Endodermal cell (in vitro differentiated cells): ENCODE data around the gene FNDC3A. TPM values are rescaled to one million over a fixed set of nuclear protein-coding genes. Genes with fewer than 3 reads are reported as not detected.
"Not testable (repeated sequence)": the region's sequence is repeated elsewhere in the genome, so short reads cannot be mapped to it uniquely, and the experiment has no call there.

Source experiments
- DNase-seq: peaks from one replicate; pipeline ENCODE4 v3.0.0-alpha.2; 2017
- H3K27ac ChIP-seq: 2 replicates; pipeline ENCODE4 v1.5.1; 2013; ENCODE audit warnings: mild to moderate bottlenecking, low read depth, low read length, moderate library complexity
- H3K27me3 ChIP-seq: 2 replicates; pipeline ENCODE4 v1.6.1; 2013; ENCODE audit warnings: mild to moderate bottlenecking, low read length, moderate library complexity; ENCODE audit not compliant: insufficient read depth, control insufficient read depth, poor library complexity, severe bottlenecking
- H3K36me3 ChIP-seq: 2 replicates; pipeline ENCODE4 v1.7.0; 2013; ENCODE audit warnings: mild to moderate bottlenecking, low read length, moderate library complexity; ENCODE audit not compliant: control insufficient read depth, insufficient read depth
- H3K4me1 ChIP-seq: one replicate; pipeline ENCODE4 v1.7.0; 2013; ENCODE audit warnings: low read length; ENCODE audit not compliant: control insufficient read depth, insufficient read depth
- H3K4me3 ChIP-seq: 2 replicates; pipeline ENCODE4 v1.5.1; 2013; ENCODE audit warnings: mild to moderate bottlenecking, low read length, moderate library complexity
- H3K9ac ChIP-seq: 2 replicates; pipeline ENCODE4 v1.6.1; 2013; ENCODE audit warnings: mild to moderate bottlenecking, low read length, moderate library complexity; ENCODE audit not compliant: poor library complexity, severe bottlenecking; ENCODE audit errors: extremely low read depth
- H3K9me3 ChIP-seq: 2 replicates; pipeline ENCODE4 v1.6.1; 2013; ENCODE audit warnings: mild to moderate bottlenecking, low read length, moderate library complexity; ENCODE audit not compliant: control insufficient read depth
- H3K27ac Mint-ChIP-seq: 2 replicates; pipeline ENCODE4 v1.8.0; 2020; ENCODE audit warnings: mixed read lengths
- H3K27me3 Mint-ChIP-seq: 2 replicates; pipeline ENCODE4 v1.8.0; 2021; ENCODE audit warnings: mild to moderate bottlenecking, mixed read lengths; ENCODE audit not compliant: insufficient read depth
- H3K36me3 Mint-ChIP-seq: 2 replicates; pipeline ENCODE4 v1.8.0; 2020; ENCODE audit warnings: low read depth, mixed read lengths
- H3K4me1 Mint-ChIP-seq: 2 replicates; pipeline ENCODE4 v1.8.0; 2020; ENCODE audit warnings: mixed read lengths
- H3K4me3 Mint-ChIP-seq: 2 replicates; pipeline ENCODE4 v1.8.0; 2020; ENCODE audit warnings: mild to moderate bottlenecking, moderate library complexity, mixed read lengths
- H3K9me3 Mint-ChIP-seq: 2 replicates; pipeline ENCODE4 v1.8.0; 2020; ENCODE audit warnings: mild to moderate bottlenecking, mixed read lengths
- WGBS, 2 experiments: methylation state at CpG; one replicate each; pipeline versions ENCODE4 v1.1.5 to v1.1.7; 2013; ENCODE audit warnings: missing lambda C conversion rate in 2 of 2, mixed read lengths in 1 of 2; ENCODE audit not compliant: insufficient coverage in 1 of 2, insufficient read length in 1 of 2; 5-methylcytosine and 5-hydroxymethylcytosine counted together
- total RNA-seq, 2 donors: library from RNA; stranded (reverse); fragmentation: NEBNext Ultra II Directional in 1 of 2; extraction: Animal tissue kit (Norgen Biotek cat#: 25700) in 1 of 2; gene quantifications; 2 replicates in 1 of 2; 3 replicates in 1 of 2; pipeline ENCODE4 v1.2.1, GENCODE V29; 2021
- TF ChIP-seq, protein P1 (sequence below): fragments of 200-600 bp; sonication (generic); conservative IDR thresholded peaks from 2 replicates; pipeline ENCODE4 v1.5.0; 2021; ENCODE audit warnings: antibody characterized with exemption, mild to moderate bottlenecking

The FNDC3A gene
- total RNA-seq, 2 donors from 2014 or later = 42.2 to 42.8 TPM

DNA sequence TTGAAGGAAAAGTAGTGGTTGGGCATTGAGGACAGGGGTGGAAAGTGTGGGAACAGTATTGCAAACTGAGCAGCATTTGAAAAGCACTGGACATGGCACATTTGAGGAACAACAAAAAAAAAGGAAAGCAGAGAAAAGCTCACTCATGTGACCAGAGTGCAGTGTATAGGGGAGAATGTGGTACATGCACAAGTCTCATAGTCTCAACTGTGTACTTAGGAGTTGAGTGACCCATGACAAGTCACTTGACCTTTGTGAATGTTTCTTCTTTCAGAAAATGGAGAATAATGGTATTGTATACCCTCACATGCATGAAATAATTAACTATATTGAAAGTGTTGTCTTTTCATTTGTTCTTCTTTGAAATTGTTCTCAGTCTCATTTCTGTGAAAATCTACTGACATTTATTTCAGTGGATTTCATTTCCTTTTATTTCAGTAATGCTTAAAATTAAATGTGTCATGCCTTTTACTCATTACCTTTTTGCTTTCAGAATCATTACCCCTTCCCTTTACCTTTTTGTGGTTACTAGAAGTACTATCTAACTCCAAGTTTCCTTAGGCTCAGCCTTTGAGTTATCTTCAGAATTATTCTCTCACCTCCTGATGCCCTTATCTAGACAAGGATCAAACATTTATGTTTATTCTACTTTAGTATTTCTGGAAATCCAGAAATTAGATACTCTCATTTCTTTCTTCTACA is 165.3 kb downstream of the FNDC3A start:
- Histone ChIP-seq H3K4me1 (no peaks in the 10 kb centered on the region), H3K9ac (no peak overlapping the region), H3K36me3 (peaks cover 85% of the 10 kb centered on the region), H3K27me3 (no peaks in the 10 kb centered on the region), H3K9me3 (no peaks in the 10 kb centered on the region), H3K27ac (no peak overlapping the region), H3K4me3 (no peak overlapping the region)
- H3K36me3 Mint-ChIP-seq = peaks cover 63% of the 10 kb centered on the region
- no peak overlapping the region for H3K27ac Mint-ChIP-seq
- no peak overlapping the region for H3K4me3 Mint-ChIP-seq
- DNase-seq = no peak
- no peaks in the 10 kb centered on the region for H3K9me3 Mint-ChIP-seq
- no peaks in the 10 kb centered on the region for H3K27me3 Mint-ChIP-seq
- no peaks in the 10 kb centered on the region for H3K4me1 Mint-ChIP-seq
- TF ChIP-seq, protein P1, sequence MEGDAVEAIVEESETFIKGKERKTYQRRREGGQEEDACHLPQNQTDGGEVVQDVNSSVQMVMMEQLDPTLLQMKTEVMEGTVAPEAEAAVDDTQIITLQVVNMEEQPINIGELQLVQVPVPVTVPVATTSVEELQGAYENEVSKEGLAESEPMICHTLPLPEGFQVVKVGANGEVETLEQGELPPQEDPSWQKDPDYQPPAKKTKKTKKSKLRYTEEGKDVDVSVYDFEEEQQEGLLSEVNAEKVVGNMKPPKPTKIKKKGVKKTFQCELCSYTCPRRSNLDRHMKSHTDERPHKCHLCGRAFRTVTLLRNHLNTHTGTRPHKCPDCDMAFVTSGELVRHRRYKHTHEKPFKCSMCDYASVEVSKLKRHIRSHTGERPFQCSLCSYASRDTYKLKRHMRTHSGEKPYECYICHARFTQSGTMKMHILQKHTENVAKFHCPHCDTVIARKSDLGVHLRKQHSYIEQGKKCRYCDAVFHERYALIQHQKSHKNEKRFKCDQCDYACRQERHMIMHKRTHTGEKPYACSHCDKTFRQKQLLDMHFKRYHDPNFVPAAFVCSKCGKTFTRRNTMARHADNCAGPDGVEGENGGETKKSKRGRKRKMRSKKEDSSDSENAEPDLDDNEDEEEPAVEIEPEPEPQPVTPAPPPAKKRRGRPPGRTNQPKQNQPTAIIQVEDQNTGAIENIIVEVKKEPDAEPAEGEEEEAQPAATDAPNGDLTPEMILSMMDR = no peak

DNA sequence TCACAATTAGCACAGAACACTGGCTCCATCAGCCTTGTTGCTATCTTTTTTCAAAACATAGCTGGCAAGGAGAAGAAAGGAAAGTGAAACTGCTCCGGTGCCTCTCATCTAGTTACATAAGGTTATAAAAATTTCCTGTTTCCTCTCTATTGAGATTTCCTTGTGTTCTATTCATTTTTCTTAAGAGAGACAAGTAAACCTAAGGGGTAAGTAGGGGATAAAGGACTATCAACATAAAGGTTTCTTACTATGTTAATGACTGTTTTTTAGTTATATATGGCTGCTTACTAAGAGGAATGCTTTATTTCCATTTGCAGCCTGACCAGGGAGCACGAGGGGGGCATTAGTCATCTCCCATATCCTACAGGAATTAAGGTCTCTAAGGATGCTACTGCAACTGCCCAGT is 171.2 kb downstream of the FNDC3A start:
- Mint-ChIP-seq H3K27ac (no peak overlapping the region), H3K36me3 (peaks cover 81% of the 10 kb centered on the region), H3K27me3 (no peaks in the 10 kb centered on the region), H3K9me3 (peaks cover 44% of the 10 kb centered on the region), H3K4me3 (no peak overlapping the region), H3K4me1 (no peaks in the 10 kb centered on the region)
- peaks cover 86% of the 10 kb centered on the region for H3K36me3 ChIP-seq
- H3K27ac ChIP-seq = no peak overlapping the region
- H3K4me3 ChIP-seq = no peak overlapping the region
- H3K4me1 ChIP-seq = no peaks in the 10 kb centered on the region
- H3K27me3 ChIP-seq = no peaks in the 10 kb centered on the region
- no peak for DNase-seq
- TF ChIP-seq, protein P1 = no peak
- WGBS, 2 experiments = 94% methylated on average over 2 of the region's 2 CpGs; no CpG with 5 or more reads in 1 of the 2 experiments
- H3K9me3 ChIP-seq = peaks cover 35% of the 10 kb centered on the region
- H3K9ac ChIP-seq = no peak overlapping the region

DNA sequence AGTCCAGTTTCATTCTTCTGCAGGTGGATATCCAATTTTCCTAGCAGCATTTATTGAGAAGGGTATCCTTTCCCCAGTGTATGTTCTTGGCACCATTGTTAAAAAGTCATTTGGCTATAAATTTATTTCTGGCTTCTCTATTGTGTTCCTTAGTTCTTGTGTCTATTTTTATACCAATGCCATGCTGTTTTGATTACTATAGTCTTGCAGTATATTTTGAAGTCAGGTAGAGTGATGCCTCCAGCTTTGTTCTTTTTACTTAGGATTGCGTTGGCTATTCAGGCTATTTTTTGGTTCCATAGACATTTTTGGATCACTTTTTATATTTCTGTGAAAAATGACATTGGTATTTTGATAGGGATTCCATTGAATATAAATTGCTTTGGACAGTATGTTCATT is 172.7 kb downstream of the FNDC3A start:
- Histone ChIP-seq H3K9ac (no peak overlapping the region), H3K27ac (no peak overlapping the region), H3K27me3 (no peaks in the 10 kb centered on the region), H3K4me3 (no peak overlapping the region), H3K9me3 (peaks cover 39% of the 10 kb centered on the region), H3K4me1 (no peaks in the 10 kb centered on the region), H3K36me3 (peaks cover 78% of the 10 kb centered on the region)
- TF ChIP-seq, protein P1 = no peak
- H3K4me1 Mint-ChIP-seq = no peaks in the 10 kb centered on the region
- H3K27ac Mint-ChIP-seq = no peak overlapping the region
- no peak for DNase-seq
- 98 to 100% methylated on average over 1 of the region's 1 CpG for WGBS, 2 experiments
- no peaks in the 10 kb centered on the region for H3K27me3 Mint-ChIP-seq
- peaks cover 79% of the 10 kb centered on the region for H3K36me3 Mint-ChIP-seq
- H3K9me3 Mint-ChIP-seq = peaks cover 50% of the 10 kb centered on the region
- no peak overlapping the region for H3K4me3 Mint-ChIP-seq

DNA sequence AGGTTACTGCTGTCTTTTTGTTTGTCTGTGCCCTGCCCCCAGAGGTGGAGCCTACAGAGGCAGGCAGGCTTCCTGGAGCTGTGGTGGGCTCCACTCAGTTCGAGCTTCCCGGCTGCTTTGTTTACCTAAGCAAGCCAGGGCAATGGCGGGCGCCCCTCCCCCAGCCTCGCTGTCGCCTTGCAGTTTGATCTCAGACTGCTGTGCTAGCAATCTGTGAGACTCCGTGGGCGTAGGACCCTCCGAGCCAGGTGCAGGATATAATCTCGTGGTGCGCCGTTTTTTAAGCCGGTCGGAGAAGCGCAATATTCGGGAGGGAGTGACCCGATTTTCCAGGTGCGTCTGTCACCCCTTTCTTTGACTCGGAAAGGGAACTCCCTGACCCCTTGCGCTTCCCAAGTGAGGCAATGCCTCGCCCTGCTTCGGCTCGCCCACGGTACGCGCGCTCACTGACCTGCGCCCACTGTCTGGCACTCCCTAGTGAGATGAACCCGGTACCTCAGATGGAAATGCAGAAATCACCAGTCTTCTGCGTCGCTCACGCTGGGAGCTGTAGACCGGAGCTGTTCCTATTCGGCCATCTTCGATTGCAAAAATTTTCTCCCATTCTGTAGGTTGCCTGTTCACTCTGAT is 182.4 kb downstream of the FNDC3A start:
- not testable (repeated sequence) for H3K27ac ChIP-seq, H3K27me3 Mint-ChIP-seq, H3K27me3 ChIP-seq, H3K36me3 ChIP-seq, H3K27ac Mint-ChIP-seq, H3K9ac ChIP-seq, DNase-seq, H3K4me1 ChIP-seq, H3K4me3 ChIP-seq, H3K4me1 Mint-ChIP-seq
- 70 to 84% methylated on average over 10 to 35 of the region's 35 CpGs for WGBS, 2 experiments
- H3K4me3 Mint-ChIP-seq = peak overlapping the region; percentile 31
- H3K9me3 ChIP-seq = peaks cover 11% of the 10 kb centered on the region
- peaks cover 54% of the 10 kb centered on the region for H3K36me3 Mint-ChIP-seq
- H3K9me3 Mint-ChIP-seq = peaks cover 45% of the 10 kb centered on the region

DNA sequence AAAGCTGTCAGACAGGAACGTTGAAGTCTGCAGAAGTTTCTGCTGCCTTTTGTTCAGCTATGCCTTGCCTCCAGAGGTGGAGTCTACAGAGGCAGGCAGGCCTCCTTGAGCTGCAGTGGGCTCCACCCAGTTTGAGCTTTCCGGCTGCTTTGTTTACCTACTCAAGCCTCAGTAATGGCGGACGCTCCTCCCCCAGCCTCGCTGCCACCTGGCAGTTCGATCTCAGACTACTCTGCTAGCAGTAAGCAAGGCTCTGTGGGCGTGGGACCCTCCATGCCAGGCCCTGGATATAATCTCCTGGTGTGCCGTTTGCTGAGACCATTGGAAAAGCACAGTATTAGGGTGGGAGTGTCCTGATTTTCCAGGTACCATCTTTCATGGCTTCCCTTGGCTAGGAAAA is 187.4 kb downstream of the FNDC3A start:
- 95 to 96% methylated on average over 7 to 8 of the region's 8 CpGs for WGBS, 2 experiments
- H3K36me3 Mint-ChIP-seq = peaks cover 77% of the 10 kb centered on the region

More for the DNA sequence above, 187.4 kb downstream of the FNDC3A start:
- not testable (repeated sequence) for H3K27ac Mint-ChIP-seq, H3K9ac ChIP-seq, H3K4me3 Mint-ChIP-seq, H3K4me1 Mint-ChIP-seq, H3K27me3 Mint-ChIP-seq, DNase-seq, H3K4me1 ChIP-seq, H3K27ac ChIP-seq, H3K27me3 ChIP-seq
- H3K9me3 Mint-ChIP-seq = peaks cover 63% of the 10 kb centered on the region
- Histone ChIP-seq H3K4me3 (peak overlapping the region; percentile 6), H3K36me3 (peaks cover 32% of the 10 kb centered on the region), H3K9me3 (peaks cover 35% of the 10 kb centered on the region)
